ENCODE data around the gene RHBG.

Gene RHBG

DNA sequence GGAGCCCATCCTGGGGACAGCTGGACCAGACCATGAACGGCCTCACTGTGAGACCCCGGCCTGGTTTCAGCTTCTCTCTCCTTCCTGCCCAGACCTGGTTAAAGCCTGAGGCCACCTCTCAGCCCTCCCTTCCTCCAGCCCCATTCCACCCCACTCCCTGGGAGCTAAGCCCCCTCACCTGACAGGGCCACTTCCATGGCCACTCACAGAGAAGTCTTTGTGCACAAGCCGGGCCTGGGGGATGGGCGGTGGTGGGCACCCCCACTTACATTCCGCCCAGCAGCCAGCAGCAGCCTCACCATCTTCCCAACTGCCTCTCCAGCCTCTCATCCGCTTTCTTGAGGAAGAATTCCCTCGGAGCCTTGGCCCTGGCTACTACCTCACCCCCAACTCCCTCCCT, 40.4 kb downstream of the RHBG start:
- FAIRE-seq, result no peak

DNA sequence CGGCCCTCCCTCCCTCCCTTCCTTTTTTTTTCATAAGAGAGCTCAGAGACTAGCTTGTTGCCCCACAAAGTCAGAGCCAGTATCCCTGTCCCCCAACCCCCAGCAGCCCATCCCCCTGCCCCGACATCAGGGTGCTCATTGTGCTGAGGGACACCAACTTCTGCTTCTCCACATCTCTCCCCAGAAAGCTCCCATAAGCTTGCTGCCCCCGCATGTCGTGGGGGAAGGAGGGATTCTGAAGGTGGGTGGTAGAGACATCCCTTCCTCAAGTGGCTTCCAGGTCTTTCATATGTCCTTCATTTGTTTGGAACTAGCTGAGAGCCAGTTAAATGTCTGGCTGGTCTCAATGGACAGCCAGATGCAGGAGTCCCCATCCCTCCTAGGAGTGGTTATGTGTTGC, 41.2 kb downstream of the RHBG start:
- FAIRE-seq, result no peak

DNA sequence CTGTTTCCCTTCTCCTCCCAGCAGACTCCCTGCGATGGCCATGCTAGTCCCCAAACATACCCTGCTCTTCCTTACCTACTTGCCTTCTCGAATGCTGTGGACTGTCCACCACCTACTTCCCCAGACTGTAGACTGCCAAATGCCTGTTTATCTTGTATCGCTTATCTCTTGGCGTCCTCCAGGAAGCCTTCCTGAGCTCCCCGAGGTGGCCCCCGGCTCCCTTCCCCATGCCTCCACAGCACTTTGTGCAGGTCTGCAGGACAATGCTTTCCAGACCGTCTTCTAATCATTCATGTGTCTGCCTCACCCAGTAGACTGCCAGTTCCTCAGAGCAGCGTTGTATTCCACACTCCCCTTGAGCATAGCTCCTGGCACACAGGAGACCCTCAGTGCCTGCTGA, 41.7 kb downstream of the RHBG start:
- no peak for FAIRE-seq

DNA sequence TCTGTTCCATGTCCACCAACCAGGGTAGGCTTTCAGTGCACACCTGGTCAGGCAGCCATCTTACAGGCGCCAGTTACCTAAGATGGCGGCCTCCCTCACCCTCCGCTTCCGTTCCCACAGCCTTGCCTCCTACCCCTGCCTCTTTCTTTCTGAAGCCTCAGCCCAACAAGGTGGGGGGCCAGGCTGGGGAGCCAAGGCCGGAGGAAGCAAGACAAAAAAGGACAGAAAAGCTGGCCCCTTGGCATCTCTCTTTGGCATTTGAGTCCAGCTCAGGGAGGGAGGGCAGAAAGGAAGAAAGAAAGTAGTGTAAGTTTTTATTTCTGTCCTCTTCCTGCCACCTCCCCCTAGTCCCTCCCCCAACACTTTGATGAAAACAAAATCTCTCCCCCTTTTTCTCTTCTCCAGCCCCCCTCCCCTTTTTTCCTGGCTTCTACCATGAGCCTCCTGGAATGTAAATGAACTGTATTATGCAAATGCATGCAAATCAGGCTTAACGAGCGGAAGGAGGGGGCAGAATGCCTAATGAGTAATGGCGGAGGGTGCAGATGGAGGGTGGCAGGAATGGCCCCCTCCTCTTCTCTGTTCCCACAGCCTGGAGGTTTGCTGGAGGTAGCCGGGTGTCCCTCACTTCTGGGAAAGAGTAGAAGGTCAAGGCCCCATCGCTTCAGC, 43.8 kb downstream of the RHBG start:
- FAIRE-seq, result no peak

DNA sequence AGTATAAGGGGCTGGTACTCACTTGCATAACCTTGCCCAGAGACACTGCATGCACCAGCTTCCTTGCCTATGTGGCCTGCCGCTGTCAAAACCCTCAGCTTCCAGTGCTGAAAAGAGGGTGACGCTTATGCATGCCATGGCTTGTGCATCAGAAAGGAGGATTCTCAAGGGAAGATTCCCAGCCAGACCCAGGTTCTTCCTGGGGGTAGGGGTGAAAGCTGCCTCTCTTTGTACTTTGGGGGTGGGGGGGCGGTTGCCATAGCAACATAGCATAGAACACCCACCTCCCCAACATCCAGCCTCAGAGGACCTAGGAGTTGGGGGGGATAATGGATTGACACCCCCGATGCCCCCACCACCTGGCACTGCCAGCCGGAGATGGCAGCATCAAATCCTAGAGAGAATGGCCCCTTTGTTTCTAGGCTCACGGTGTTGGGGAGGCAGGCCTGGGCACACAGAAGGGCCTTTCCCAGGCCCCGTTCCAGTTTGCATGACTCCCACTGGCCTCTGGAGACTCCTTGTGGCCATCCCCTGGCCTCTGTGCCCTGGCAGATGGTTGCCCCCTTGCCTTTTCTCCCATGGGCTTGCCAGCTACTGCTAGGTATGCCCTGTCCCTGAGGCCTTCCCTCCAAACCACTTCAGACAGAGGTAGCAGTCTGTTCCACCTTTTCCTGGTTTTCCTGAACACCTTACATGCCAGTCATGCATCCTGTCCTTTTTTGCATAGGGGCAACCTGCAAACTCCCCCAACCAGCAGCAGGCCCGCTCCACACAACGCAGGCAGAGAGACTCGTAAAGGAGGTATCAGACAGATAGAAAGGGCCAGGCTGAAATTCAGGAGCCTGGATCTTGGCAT, 44.6 kb downstream of the RHBG start:
- no peak for FAIRE-seq

DNA sequence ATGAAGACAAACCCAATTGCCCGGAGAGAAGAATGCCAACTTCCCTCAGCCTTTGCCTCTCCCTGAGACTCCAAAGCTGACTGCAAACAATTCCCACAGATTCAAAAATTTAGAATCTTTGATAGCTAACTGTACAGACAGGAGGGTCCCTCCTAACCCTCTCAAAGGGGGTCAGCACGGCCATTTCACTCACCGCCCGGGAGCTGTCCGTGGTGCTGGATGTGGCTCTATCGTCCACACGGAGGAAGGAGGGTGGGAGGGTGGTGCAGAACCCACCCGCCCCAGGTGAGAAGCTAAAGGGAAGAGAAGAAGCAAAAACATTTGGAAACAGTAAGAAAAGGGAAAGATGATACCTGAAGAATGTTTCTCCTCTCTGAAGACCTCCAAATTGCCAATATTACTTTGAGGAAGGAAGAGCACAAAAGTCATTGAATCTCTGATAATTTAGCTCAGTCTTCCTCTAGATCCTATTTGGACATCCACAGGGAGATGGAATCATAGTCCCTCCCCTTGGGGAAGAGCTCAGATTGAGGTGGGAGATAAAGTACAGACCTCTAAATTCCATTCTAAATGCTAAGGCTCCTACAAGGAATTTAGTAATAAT, 45.6 kb downstream of the RHBG start:
- no peak for FAIRE-seq

DNA sequence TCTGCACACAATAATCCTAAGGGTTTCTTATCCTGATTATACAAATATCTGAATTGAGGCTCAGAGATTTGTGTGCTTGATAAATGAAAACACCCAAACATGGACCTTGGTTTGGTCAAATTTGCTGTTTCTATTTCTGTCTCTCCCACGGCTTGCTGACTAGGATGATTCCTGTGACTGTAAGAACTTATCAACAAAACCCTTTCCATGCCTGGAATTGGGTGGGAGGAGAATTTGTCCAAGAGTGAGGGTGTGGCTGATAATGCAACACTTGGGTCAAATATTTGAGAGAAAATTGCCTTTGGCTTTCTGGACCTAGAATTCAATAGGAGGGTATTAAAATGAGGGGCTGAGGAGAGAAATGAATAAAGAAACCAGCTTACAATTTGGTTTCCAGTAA, 48.0 kb downstream of the RHBG start:
- no peak for FAIRE-seq

DNA sequence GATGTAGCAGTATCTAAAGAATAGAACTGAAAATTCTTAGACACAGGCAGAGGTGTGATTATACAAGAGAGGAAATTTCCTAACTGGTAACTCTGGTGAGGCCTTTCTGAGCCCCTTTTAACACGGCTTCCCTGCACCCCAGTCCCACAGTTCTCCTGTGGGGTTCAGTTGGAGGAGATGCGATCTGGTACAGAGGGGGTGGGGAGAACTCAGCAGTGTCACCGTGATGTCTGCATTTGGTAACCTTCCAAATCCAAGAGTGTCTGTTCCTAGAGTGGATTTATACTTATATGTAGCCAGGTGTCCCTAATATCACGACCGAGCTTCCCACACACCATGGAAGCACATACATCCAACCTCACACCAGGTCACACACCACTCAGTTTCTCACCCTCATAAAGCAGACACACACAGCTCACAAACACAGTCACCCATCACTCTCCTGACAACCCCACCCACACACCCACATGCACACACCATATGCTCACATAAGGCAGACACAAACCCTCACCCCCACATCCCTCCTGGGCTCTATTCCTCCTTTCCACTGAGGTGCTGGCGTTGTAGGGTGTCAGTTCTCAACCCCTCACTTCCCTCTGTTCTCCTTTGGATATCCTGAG, 48.5 kb downstream of the RHBG start:
- no peak for FAIRE-seq

DNA sequence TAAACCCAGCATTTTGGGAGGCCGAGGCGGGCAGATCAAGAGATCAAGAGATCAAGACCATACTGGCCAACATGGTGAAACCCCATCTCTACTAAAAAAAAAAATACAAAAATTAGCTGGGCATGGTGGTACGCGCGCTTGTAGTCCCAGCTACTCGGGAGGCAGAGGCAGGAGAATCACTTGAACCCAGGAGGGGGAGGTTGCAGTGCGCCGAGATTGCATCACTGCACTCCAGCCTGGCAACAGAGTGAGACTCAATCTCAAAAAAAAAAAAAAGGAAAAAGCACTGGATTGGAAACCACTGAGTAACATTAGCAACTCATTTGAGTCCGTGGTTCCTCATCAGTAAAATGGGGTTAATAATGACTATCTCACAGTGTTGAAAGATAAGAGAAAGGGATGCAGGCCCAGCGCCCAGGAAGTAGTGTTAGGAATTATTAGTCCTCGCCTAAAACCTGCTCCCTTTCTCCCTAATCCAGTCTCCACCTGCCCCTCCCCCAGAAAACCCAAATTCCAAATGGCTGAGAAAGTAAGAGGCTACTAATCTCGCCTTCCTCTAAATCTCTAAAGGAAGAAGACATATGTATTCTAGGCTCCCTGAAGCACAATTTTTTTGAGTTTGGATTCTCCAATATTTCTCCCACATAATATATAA, 49.5 kb downstream of the RHBG start:
- FAIRE-seq, result no peak

DNA sequence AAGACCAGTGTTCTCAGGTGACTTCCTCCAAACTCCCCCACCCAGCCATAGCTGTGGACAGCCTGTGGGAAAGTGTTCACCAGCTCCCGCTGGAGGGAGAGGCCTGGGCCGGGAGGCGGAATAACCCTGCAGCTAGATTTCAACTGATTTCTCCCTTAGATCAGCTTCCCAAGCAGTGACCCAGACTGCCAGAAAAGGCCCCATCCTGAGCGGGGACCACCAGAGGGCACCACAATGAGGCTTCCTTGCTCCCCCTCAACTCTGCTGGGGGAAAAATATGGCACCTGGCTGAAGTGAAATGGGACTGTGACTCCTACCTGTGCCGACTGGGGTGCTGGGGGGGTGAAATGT, 50.8 kb downstream of the RHBG start:
- no peak for FAIRE-seq

DNA sequence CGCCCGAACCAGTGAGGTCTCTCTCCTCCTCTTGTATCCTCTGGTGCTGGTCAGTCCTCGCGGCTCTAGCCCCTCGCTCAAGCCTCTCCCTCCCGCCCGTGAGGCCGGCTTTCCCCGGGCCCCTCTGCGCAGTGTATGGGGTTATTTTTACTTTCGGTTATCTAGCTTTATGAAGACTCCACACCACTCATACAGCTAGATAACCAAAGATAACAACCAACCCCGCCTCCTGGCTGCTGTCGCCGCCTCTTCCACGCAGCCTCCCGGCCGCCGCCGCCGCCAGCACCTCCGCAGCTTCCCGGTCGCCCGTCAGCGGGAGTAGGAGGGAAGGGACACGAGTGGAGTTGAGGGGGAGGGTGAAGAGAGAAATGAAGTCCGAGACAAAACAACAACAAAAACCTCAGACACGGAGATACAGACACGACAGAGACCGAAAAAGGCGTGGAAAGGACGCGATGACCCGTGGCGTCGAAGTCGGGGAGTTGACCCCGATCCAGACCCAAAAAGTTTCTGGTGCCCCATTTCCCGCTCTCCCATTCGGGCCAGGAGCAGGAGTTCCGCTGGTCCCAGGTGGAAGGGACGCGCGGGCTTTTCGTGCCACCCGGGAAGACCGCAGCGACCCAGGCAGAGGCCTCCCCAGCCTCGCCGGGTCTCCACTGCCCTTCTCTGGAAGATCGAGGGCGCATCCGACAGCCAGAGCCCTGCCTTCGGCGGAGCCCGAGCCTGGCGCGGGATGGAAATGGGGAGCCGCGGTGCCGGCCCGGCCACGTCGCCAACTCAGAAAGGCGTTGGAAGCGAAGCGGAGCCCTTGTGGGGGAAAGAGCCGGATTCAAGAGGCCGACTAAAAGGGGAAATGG, 51.4 kb downstream of the RHBG start:
- no peak for FAIRE-seq

DNA sequence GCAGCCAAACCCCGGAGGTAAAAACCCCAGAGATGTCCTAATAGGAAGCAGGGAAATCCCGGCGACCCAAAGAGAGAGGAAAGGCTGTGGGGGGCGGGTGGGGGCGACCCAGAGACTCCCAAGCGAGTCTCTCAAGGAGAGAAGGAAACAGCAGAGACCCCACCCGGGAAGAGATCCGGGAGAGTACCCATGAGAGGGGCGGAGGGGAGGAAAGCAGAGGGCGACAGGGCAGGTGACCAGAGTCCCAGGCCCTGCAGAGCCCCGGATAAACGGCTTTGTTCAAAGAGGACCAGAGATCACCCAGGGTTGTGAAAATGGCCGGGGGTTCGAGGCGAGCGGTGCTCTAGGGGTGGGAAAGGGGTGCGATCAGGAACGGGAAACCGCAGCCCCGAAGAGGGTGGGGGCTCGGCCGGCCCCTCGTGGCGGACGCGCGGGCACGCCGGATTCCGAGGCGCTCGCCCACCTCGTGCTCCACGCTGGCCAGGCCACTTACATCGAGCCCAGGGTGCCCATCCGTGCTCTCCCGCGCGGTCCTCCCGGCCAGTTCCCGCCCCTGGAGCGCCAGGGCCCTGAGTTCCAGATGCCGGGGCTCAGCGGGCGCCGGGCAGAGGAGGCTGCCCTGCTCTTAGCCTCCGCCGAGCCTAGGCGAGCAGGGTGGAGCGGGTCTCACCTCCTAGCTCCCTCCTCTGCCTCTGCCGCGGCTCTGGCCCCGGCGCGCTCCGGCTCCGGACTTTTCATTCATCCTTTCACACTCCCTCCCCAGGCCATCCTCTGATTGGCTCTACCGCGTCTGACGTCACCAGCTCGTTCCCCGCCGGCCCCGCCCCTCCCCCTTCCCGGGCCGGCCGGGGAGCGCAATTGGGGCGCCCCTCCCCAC, 52.3 kb downstream of the RHBG start:
- FAIRE-seq, result no peak

DNA sequence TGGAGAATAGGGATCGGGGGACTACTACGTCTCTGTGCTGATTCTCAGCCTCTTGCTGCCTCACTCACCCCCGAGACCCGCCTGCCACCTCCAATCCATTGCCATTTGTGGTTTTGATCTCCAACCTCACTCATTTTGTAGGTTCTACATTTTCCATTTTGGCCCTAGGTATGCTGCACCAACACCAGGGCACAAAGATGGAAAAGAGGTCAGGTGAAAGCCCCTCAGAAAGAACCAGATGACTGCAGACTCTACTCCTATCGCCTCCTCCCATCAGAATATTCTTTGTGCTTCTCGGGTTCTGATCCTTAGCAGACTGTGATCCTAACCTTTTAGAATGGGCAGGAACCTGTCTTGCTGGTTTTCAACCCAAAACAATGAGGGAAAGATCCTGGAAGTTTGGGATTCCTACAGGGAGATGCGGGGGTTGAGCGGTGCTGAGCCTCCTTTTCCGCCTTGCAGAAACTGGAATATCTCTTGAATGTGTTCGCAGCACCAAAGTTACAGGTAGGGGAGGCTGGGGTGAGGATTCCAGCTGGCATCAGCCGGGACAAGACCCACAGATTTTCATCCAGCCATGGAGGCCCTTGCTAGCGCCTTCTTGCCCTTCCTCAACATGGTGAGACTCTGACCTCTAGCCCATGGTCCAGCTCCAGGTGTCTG, 53.1 kb downstream of the RHBG start:
- FAIRE-seq, result no peak

DNA sequence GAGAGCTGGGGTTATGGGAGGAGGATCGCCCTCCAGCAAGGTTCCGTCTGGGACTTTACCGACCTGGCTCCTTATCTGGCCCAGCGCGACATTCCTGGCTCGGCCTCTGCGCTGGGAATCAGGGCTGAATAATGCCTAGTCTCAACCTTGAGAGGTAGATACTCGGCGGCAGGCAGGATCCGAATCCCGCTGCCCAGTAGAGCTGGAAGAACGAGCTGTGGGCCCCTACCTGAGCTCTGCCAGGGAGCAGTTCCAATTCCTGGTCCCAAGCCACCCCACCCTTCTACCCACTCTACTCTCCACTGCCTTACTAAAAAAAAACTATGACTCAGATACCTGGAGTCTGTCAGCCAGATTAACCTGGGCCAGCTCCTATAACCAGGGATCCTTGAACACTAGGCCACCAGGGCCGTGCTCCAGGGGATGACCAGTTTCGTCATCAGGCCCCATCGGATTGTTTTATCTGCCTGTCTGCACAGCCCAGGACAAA, 53.6 kb downstream of the RHBG start:
- FAIRE-seq, result no peak

DNA sequence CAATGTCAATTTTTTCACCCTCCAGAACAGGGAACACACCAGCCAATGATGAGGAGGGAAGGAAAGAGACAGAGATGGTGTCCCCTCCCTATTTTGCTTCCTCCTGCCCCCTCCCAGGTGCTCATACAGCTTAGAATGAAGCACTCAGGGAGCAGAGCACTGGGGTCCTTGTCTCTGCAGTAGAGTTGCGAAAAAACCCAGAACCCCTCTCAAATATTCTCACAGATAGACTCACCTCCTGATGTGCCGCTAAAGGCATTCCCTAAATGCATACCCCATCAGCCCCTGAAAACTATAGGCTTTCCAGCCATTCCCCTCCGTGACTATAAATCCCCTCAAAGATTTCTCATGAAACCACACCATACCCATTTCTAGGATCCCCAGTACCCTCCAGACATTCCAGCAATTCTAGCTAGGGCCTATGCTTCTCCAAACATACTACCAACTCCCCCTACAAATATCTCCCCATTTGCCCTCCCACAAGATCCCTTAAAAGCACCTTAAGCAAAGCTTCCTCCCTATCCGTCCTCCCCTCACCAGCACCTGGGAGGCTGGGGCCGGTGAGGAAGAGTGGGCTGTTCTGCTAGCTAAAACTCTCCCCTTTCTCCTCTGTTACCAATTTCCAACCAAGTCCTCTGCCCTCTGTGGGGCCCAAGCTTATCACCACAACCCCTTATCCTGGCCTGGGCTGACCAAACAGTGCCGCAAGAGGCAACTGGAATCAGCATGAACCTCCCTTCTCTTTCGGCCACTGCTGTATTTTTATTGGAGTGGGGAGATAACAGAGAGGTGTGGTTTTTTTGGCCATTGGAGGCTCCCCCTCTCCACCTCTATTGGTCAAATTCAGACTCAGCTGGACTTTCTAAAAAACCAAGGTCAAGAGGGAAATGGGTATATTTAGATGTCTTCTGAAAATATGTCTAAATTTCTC, 54.7 kb downstream of the RHBG start:
- FAIRE-seq, result no peak

DNA sequence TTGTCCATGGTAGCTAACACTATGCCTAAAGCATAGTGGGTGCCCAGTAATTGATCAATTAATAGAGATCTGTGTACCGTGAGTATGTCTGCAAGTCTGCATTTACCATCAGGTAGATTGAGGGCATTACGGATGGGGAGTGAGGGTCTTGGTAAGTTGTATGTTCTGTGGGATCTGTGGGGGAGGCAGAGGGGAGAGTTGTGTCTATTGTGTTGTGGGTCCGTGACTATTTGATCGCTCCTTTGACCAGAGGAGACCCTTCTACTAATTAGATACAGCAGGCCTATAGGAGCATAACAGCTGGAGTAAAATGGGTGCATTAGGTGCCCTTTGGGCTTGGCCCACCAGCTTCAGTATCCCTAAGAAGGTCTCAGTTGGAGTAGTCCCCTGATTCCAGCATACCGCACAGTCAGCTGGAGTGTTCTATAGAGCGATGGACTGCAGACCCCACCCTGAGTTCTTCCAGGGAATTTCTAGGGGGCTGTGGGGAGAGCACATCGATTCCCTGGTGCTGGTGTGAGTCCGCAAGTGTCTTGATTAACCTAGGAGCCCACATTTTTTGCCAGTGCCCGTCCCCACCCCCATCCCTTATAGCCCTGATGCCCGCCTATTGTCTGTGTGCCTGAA, 55.9 kb downstream of the RHBG start:
- FAIRE-seq, result no peak

DNA sequence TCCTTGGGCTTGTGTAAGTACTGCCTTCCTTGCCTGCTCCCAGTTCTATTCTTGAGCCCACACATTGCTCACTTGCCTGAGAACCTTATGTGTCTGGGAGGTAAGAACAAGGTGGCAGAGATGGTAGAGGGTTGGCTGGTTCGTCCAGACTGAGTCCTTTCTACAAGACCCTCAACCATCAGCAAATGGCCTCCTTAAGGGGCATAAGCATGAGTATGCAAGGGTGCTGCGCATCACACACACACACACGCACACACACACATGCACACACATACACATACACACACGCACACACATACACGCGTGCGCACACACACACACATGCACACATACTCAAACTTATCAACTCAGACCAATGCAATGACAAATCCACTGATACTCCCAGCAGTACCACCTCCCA, 56.9 kb downstream of the RHBG start:
- FAIRE-seq, result no peak

DNA sequence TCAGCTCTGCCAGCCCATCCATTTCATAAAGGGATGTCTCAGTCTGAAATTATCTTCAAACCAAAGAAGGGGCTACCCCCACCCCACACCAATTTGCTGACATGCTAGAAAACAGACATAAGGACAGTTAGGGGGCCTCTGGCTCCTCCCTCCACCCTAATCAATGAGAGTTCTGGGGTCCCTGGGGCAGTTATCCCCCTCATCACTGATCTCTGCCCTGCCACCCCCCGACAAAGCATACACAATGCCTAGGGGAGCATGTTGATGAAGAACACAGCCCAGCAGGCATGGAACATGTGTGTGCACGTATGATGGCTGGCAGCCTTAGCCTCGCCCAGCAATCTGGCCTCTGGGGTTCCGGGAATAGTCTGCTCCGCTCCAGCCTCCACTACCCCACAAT, 58.9 kb downstream of the RHBG start:
- no peak for FAIRE-seq

DNA sequence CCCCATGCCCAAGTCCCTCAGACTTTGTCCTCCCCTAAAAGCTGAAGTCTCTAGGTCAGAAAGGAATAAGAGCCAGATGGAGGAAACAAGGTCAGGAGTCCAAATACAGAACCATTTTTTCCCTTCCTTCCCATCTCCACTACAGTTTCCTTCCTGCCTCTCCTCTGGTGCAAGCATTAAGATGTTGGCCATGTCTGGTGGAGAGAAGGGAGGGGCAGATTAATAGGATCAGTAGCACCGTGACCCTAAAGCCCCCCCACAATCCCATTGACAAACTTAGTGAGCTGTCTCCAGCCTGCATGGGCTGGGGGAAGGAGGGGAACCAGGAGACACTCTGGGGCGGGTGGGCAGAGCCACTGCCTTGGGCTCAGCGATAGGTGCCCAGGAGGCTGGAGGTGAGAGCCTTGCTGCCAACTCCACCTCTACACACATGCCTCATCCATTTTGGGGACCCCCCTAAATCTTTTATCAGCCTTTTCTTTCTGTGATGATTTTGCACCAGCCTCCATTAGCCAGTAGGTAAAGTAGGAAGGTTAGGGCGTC, 59.8 kb downstream of the RHBG start:
- no peak for FAIRE-seq

All from A204.1 (cell line).